GM12878 (cell line): ENCODE results near the gene MBTPS2. TPM values are rescaled to one million over a fixed set of nuclear protein-coding genes. Genes with fewer than 3 reads are reported as not detected.
A peak's percentile ranks its signal among the peaks of the same experiment; 100 is the strongest.

ENCODE experiments used
- ATAC-seq: fragments of 200-7000 bp; cut with Tn5 transposase; 3 replicates; pipeline ENCODE4 v1.9.1; 2020; ENCODE audit warnings: mild to moderate bottlenecking, moderate library complexity
- BruUV-seq: library from RNA; stranded (reverse); fragments of 400-500 nt; replicated peaks from 2 replicates; lab custom pipeline; 2021; lab: Mats Ljungman, UMichigan
- CTCF ChIA-PET: fragments of 300-600 bp; sonication (Branson Sonifier 250); formaldehyde crosslinking; extraction: SDS; loops from one replicate; lab custom pipeline; 2021; ENCODE audit warnings: inconsistent platforms; lab: Yijun Ruan, JAX
- POLR2A ChIA-PET: fragments of 350-600 bp; formaldehyde crosslinking; extraction: SDS; loops from one replicate; lab custom pipeline; 2021; ENCODE audit warnings: inconsistent platforms; lab: Charles Lee
- RAD21 ChIA-PET: fragments of 300-600 bp; sonication (Branson Sonifier 250); formaldehyde crosslinking; loops from one replicate; lab custom pipeline; 2023; ENCODE audit warnings: antibody characterized with exemption; ENCODE audit not compliant: unreplicated experiment; lab: Charles Lee
- SMC1A ChIA-PET: fragments of 300-600 bp; sonication (Branson Sonifier 250); formaldehyde crosslinking; loops from one replicate; lab custom pipeline; 2023; ENCODE audit not compliant: unreplicated experiment, uncharacterized antibody; lab: Charles Lee
- DNase-seq: peaks from one replicate; pipeline ENCODE4 v3.0.0-alpha.2; 2011; ENCODE audit warnings: low read depth, low spot score
- FAIRE-seq: peaks from 3 replicates; lab custom pipeline; 2011; peaks lifted over from hg19 to GRCh38; lab: Jason Lieb, UNC
- H2AFZ ChIP-seq: 2 replicates; pipeline ENCODE4 v1.6.0; 2011; ENCODE audit warnings: low read depth, low read length, control low read depth; ENCODE audit not compliant: control insufficient read depth
- H3K27ac ChIP-seq: 2 replicates; pipeline ENCODE4 v1.5.1; 2011; ENCODE audit warnings: control low read depth; ENCODE audit not compliant: control insufficient read depth, insufficient read depth
- H3K27me3 ChIP-seq, 2 experiments: replicated peaks in 1 of 2; 2 replicates each; pipeline versions ENCODE4 v1.6.0 to v1.6.1; 2011; ENCODE audit warnings: low read length in 1 of 2; ENCODE audit not compliant: control insufficient read depth in 2 of 2, insufficient read depth in 2 of 2
- H3K36me3 ChIP-seq, 2 experiments: 2 replicates each; pipeline ENCODE4 v1.5.1; 2011; ENCODE audit warnings: low read length in 1 of 2; ENCODE audit not compliant: control insufficient read depth in 2 of 2, insufficient read depth in 2 of 2
- H3K4me1 ChIP-seq: 2 replicates; pipeline ENCODE4 v1.6.1; 2011; ENCODE audit warnings: mild to moderate bottlenecking, low read length, moderate library complexity, mixed read lengths; ENCODE audit not compliant: control insufficient read depth, insufficient read depth
- H3K4me2 ChIP-seq: 2 replicates; pipeline ENCODE4 v1.6.0; 2011; ENCODE audit warnings: control low read depth; ENCODE audit not compliant: control insufficient read depth, insufficient read depth
- H3K4me3 ChIP-seq: fragments of 200-600 bp; sonication (generic); 2 replicates; pipeline ENCODE4 v1.5.1; 2016
- H3K79me2 ChIP-seq: 2 replicates; pipeline ENCODE4 v1.6.0; 2011; ENCODE audit warnings: low read length; ENCODE audit not compliant: control insufficient read depth, insufficient read depth
- H3K9ac ChIP-seq: 2 replicates; pipeline ENCODE4 v1.8.0; 2011; ENCODE audit warnings: low read length, control low read depth, mixed read lengths; ENCODE audit not compliant: control insufficient read depth, insufficient read depth
- H3K9me3 ChIP-seq: replicated peaks from 3 replicates; pipeline ENCODE4 v1.5.1; 2011; ENCODE audit warnings: mild to moderate bottlenecking, low read length; ENCODE audit not compliant: control insufficient read depth, insufficient read depth
- H4K20me1 ChIP-seq: 2 replicates; pipeline ENCODE4 v1.6.0; 2011; ENCODE audit not compliant: control insufficient read depth, insufficient read depth
- CEBPB ChIP-seq, 2 experiments: fragments of 150-350 bp in 1 of 2; IDR thresholded peaks; 2 replicates each; pipeline ENCODE4 v1.6.1; 2012 to 2014; ENCODE audit warnings: low read depth in 2 of 2, low read length in 2 of 2, borderline replicate concordance in 1 of 2, inconsistent platforms in 1 of 2
- CREB1 ChIP-seq: IDR thresholded peaks from 2 replicates; pipeline ENCODE4 v1.6.1; 2012; ENCODE audit warnings: low read depth, mild to moderate bottlenecking, inconsistent platforms
- EED ChIP-seq: sonication (generic); IDR thresholded peaks from 2 replicates; pipeline ENCODE4 v1.6.1; 2016; ENCODE audit warnings: antibody characterized with exemption, low read depth
- ESRRA ChIP-seq: IDR thresholded peaks from 2 replicates; pipeline ENCODE4 v1.6.1; 2012; ENCODE audit warnings: mild to moderate bottlenecking, low read length, improper control_type of control experiment
- EZH2 ChIP-seq: IDR thresholded peaks from 2 replicates; pipeline ENCODE4 v1.6.1; 2012; ENCODE audit warnings: low read depth, mild to moderate bottlenecking, control low read depth, inconsistent platforms, low read length, borderline replicate concordance; ENCODE audit not compliant: control insufficient read depth
- JUNB ChIP-seq: IDR thresholded peaks from 2 replicates; pipeline ENCODE4 v1.6.1; 2016; ENCODE audit warnings: antibody characterized with exemption, mild to moderate bottlenecking
- MEF2A ChIP-seq: IDR thresholded peaks from 2 replicates; pipeline ENCODE4 v1.6.1; 2011; ENCODE audit warnings: low read depth, mild to moderate bottlenecking, low read length, moderate library complexity; ENCODE audit not compliant: insufficient read depth
- MTA3 ChIP-seq: IDR thresholded peaks from 2 replicates; pipeline ENCODE4 v1.6.1; 2012; ENCODE audit warnings: low read length, inconsistent platforms, borderline replicate concordance
- NR2F1 ChIP-seq: fragments of 450-650 bp; conservative IDR thresholded peaks from 2 replicates; pipeline ENCODE4 v1.6.1; 2017; ENCODE audit warnings: mild to moderate bottlenecking
- POU2F2 ChIP-seq: IDR thresholded peaks from 3 replicates; pipeline ENCODE4 v1.6.1; 2011; ENCODE audit warnings: low read depth, mild to moderate bottlenecking, low read length, borderline replicate concordance
- RAD51 ChIP-seq: fragments of 450-650 bp; IDR thresholded peaks from 2 replicates; pipeline ENCODE4 v1.6.1; 2016; ENCODE audit warnings: moderate library complexity, mild to moderate bottlenecking, inconsistent platforms
- TCF12 ChIP-seq: IDR thresholded peaks from 2 replicates; pipeline ENCODE4 v1.6.1; 2011; ENCODE audit warnings: low read depth, mild to moderate bottlenecking, low read length
- WGBS: methylation state at CpG from one replicate; pipeline ENCODE4 v1.1.6; 2016; ENCODE audit warnings: low lambda C conversion rate; ENCODE audit not compliant: insufficient replicate concordance, insufficient coverage; ENCODE audit errors: missing lambda C conversion rate; 5-methylcytosine and 5-hydroxymethylcytosine counted together
- in situ Hi-C: fragments of 300-500 bp; cut with MboI; formaldehyde crosslinking; loops from 9 replicates; pipeline ENCODE4 v1.14.3; 2018; ENCODE audit warnings: mixed read lengths
- intact Hi-C: fragments of 100-400 bp; cut with micrococcal nuclease; formaldehyde crosslinking; loops from one replicate; pipeline ENCODE4 v1.14.2; 2022; ENCODE audit not compliant: unreplicated experiment
- polyA plus RNA-seq, 11 experiments: library from polyadenylated mRNA; depleted of rRNA in 4 of 11; unstranded in 6 of 11; stranded (reverse) in 5 of 11; fragments of >200 nt; fragmentation: Nextera tagmentation in 4 of 11; fragmentation: Illumina TruSeq in 1 of 11; extraction: Ambion mirVana in 4 of 11; extraction: Trizol in 1 of 11; gene quantifications; 1 replicate in 1 of 11; 2 replicates in 10 of 11; pipeline versions ENCODE4 v1.2.1 to v1.2.3, GENCODE V29; 2011 to 2016; ENCODE audit warnings: inconsistent platforms in 2 of 11, missing spikeins in 2 of 11, low read depth in 1 of 11
- total RNA-seq, 4 experiments: library from RNA; depleted of rRNA in 3 of 4; stranded (reverse); fragments of >200 nt in 3 of 4; fragmentation: Illumina TruSeq in 1 of 4; extraction: Trizol in 1 of 4; gene quantifications; 2 replicates each; pipeline versions ENCODE4 v1.2.1 to v1.2.3, GENCODE V29; 2013 to 2021
- TF ChIP-seq, protein P1 (sequence below): IDR thresholded peaks from 2 replicates; pipeline ENCODE4 v1.6.1; 2012; ENCODE audit warnings: low read depth, low read length, improper control_type of control experiment
- TF ChIP-seq, protein P2 (sequence below): IDR thresholded peaks from 2 replicates; pipeline ENCODE4 v1.6.1; 2012; ENCODE audit warnings: mild to moderate bottlenecking, low read depth, low read length

MBTPS2 gene
- total and polyA plus RNA-seq, 10 of the 15 experiments (the other 5 are each of a cell fraction or from before 2014, with no cell fraction given): 2.6 to 11.0 (median 8.0) TPM

GRCh38 chrX:21800344-21800770, 39.1 kb upstream of the MBTPS2 start:
- ChIA-PET RAD21 (no interaction called here), CTCF (interaction anchor here (0.6 to 1.1 kb wide), 2 partner anchors 10 to 248 kb away, joined by 3 read pairs; no protein-coding TSS in a partner anchor), SMC1A (interaction anchor here (0.7 kb wide), 1 partner anchor 269 kb away, joined by 3 read pairs; no protein-coding TSS in a partner anchor), POLR2A (no interaction called here)
- DNase-seq (no peak), FAIRE-seq (no peak), ATAC-seq (peak; percentile 38; the same call in 2 of the 3 replicates)
- Histone ChIP-seq H3K9ac (no peak overlapping the region), H3K4me2 (no peak overlapping the region), H3K4me1 (no peaks in the 10 kb centered on the region), H3K4me3 (no peak overlapping the region), H3K36me3 (no peaks in the 10 kb centered on the region), H3K79me2 (no peaks in the 10 kb centered on the region), H3K27me3 (no peaks in the 10 kb centered on the region), H3K9me3 (no peaks in the 10 kb centered on the region), H3K27ac (no peak overlapping the region), H4K20me1 (no peaks in the 10 kb centered on the region), H2AFZ (no peak overlapping the region)
- intact Hi-C loops: no loop called here
- in situ Hi-C loops: no loop called here
- peak; percentile 41; the same call in 1 of the 2 replicates for TF ChIP-seq JUNB
- peak; percentile 46; the same call in 1 of the 2 replicates for TF ChIP-seq MEF2A
- TF ChIP-seq POU2F2: no peak
- TF ChIP-seq CREB1: no peak
- 0 out of 2 replicates have a peak, but pooled peaks have one; percentile 31 for TF ChIP-seq EED
- 0 out of 2 replicates have a peak, but pooled peaks have one; percentile 61 for TF ChIP-seq NR2F1
- BruUV-seq: no TSS peak
- 0% methylated on average over 1 of the region's 1 CpG for WGBS

DNA sequence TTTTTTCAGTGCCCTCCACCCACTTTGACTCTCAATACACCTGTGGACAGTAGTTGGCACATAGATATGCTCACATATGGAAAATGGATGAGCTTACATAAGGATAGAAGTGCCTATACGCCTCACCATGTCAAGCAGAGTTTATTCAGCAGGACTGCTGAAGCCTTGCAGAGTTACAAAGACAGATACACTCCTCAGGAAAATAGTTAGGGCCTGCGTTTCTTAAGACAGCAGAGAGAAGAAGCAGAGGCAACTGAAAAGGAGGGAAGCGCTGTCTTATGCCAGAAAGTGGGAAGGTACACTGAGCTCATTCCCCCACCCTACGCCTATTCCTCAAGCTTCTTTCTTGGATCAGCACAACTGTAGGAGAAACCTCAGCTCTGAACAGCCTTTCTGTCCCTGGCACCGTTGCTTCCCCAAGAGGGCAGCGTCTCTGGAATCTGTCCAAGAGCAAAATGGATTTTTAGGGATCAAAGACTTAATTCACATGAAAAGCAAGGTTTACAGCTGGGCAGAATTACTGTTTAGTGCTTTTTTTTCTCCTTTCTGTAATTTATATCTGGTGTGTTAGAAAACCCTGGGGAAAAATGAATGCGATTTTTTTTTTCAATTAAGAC, 37.3 kb upstream of the MBTPS2 start:
- H3K9me3 ChIP-seq: no peaks in the 10 kb centered on the region
- 53% methylated on average over 7 of the region's 7 CpGs for WGBS
- no peaks in the 10 kb centered on the region for H3K27me3 ChIP-seq
- no peaks in the 10 kb centered on the region for H3K4me1 ChIP-seq
- no TSS peak for BruUV-seq
- no peak overlapping the region for H3K4me2 ChIP-seq
- ATAC-seq (no peak), DNase-seq (no peak), FAIRE-seq (no peak)
- in situ Hi-C loops: no loop called here
- H3K9ac ChIP-seq: no peak overlapping the region
- SMC1A ChIA-PET: no interaction called here
- H4K20me1 ChIP-seq: no peaks in the 10 kb centered on the region
- RAD21 ChIA-PET: no interaction called here
- no peak overlapping the region for H2AFZ ChIP-seq
- H3K36me3 ChIP-seq: no peaks in the 10 kb centered on the region
- no peak overlapping the region for H3K27ac ChIP-seq
- CTCF ChIA-PET: no interaction called here
- H3K4me3 ChIP-seq: no peak overlapping the region
- POLR2A ChIA-PET: no interaction called here
- no peaks in the 10 kb centered on the region for H3K79me2 ChIP-seq
- intact Hi-C loops: no loop called here
- no peak for TF ChIP-seq MTA3
- no peak for TF ChIP-seq CEBPB (IDR thresholded peaks at IDR 0.05; ENCODE audit: borderline replicate concordance in 1 of 2, low read depth in 2 of 2, low read length in 2 of 2)
- TF ChIP-seq RAD51: no peak
- TF ChIP-seq, protein P1, sequence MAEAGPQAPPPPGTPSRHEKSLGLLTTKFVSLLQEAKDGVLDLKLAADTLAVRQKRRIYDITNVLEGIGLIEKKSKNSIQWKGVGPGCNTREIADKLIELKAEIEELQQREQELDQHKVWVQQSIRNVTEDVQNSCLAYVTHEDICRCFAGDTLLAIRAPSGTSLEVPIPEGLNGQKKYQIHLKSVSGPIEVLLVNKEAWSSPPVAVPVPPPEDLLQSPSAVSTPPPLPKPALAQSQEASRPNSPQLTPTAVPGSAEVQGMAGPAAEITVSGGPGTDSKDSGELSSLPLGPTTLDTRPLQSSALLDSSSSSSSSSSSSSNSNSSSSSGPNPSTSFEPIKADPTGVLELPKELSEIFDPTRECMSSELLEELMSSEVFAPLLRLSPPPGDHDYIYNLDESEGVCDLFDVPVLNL: no peak
- TF ChIP-seq ESRRA: no peak
- no peak for TF ChIP-seq TCF12
- TF ChIP-seq, protein P2, sequence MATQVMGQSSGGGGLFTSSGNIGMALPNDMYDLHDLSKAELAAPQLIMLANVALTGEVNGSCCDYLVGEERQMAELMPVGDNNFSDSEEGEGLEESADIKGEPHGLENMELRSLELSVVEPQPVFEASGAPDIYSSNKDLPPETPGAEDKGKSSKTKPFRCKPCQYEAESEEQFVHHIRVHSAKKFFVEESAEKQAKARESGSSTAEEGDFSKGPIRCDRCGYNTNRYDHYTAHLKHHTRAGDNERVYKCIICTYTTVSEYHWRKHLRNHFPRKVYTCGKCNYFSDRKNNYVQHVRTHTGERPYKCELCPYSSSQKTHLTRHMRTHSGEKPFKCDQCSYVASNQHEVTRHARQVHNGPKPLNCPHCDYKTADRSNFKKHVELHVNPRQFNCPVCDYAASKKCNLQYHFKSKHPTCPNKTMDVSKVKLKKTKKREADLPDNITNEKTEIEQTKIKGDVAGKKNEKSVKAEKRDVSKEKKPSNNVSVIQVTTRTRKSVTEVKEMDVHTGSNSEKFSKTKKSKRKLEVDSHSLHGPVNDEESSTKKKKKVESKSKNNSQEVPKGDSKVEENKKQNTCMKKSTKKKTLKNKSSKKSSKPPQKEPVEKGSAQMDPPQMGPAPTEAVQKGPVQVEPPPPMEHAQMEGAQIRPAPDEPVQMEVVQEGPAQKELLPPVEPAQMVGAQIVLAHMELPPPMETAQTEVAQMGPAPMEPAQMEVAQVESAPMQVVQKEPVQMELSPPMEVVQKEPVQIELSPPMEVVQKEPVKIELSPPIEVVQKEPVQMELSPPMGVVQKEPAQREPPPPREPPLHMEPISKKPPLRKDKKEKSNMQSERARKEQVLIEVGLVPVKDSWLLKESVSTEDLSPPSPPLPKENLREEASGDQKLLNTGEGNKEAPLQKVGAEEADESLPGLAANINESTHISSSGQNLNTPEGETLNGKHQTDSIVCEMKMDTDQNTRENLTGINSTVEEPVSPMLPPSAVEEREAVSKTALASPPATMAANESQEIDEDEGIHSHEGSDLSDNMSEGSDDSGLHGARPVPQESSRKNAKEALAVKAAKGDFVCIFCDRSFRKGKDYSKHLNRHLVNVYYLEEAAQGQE: no peak
- no peak for TF ChIP-seq EZH2
